GM21515 (cell line): ENCODE results near the gene SPDYE17.
"Not testable (repeated sequence)": the region's sequence is repeated elsewhere in the genome, so short reads cannot be mapped to it uniquely, and the experiment has no call there.

ENCODE experiments used
- ATAC-seq: cut with Tn5 transposase; IDR thresholded peaks from one replicate; pipeline ENCODE4 v1.9.1; 2021; ENCODE audit not compliant: unreplicated experiment

SPDYE17 gene

GRCh38 chr7:76998764-76999450 lies 33.3 kb downstream of the SPDYE17 start:
- not testable (repeated sequence) for ATAC-seq

- ATAC-seq = no peak
Observed at GRCh38 chr7:76998285-76998589, 33.9 kb downstream of the SPDYE17 start.

- ATAC-seq = no peak
Observed at GRCh38 chr7:76997381-76998284, 34.5 kb downstream of the SPDYE17 start.

- not testable (repeated sequence) for ATAC-seq
Observed at GRCh38 chr7:76996932-76997331, 35.2 kb downstream of the SPDYE17 start.

GRCh38 chr7:76994286-76994685 lies 37.9 kb downstream of the SPDYE17 start:
- ATAC-seq = not testable (repeated sequence)

GRCh38 chr7:76993831-76994230 lies 38.3 kb downstream of the SPDYE17 start:
- ATAC-seq = not testable (repeated sequence)

- ATAC-seq = not testable (repeated sequence)
Observed at GRCh38 chr7:76992871-76993270, 39.3 kb downstream of the SPDYE17 start.

- ATAC-seq = not testable (repeated sequence)
Observed at GRCh38 chr7:76992204-76992603, 40.0 kb downstream of the SPDYE17 start.

GRCh38 chr7:76990202-76990601 lies 42.0 kb downstream of the SPDYE17 start:
- ATAC-seq = not testable (repeated sequence)

- ATAC-seq = not testable (repeated sequence)
Observed at GRCh38 chr7:76985924-76986717, 46.0 kb downstream of the SPDYE17 start.

GRCh38 chr7:76984784-76985136 lies 47.4 kb downstream of the SPDYE17 start:
- ATAC-seq = peak; percentile 95

- ATAC-seq = peak; percentile 15
Observed at GRCh38 chr7:76983937-76984783, 48.0 kb downstream of the SPDYE17 start.

GRCh38 chr7:76983333-76983732 lies 48.8 kb downstream of the SPDYE17 start:
- ATAC-seq = not testable (repeated sequence)

- not testable (repeated sequence) for ATAC-seq
Observed at GRCh38 chr7:76982501-76982900, 49.7 kb downstream of the SPDYE17 start.

- ATAC-seq = not testable (repeated sequence)
Observed at GRCh38 chr7:76981187-76981970, 50.8 kb downstream of the SPDYE17 start.

- not testable (repeated sequence) for ATAC-seq
Observed at GRCh38 chr7:76980576-76980975, 51.6 kb downstream of the SPDYE17 start.

- ATAC-seq = not testable (repeated sequence)
Observed at GRCh38 chr7:76977761-76978367, 54.3 kb downstream of the SPDYE17 start.

- ATAC-seq = not testable (repeated sequence)
Observed at GRCh38 chr7:76974793-76975579, 57.2 kb downstream of the SPDYE17 start.
